ENCODE results near the gene ATG13. TPM values are rescaled to one million over a fixed set of nuclear protein-coding genes. Genes with fewer than 3 reads are reported as not detected.

ATG13 gene
- total RNA-seq, 2 donors from 2014 or later = 96.4 to 130 TPM

GRCh38 chr11:46597609-46598219 is 19.6 kb upstream of the ATG13 start:
- Histone ChIP-seq H3K4me3 (ENCODE audit: low read length) (no peak overlapping the region), H3K9ac (ENCODE audit: extremely low read depth, low read length, poor library complexity, severe bottlenecking) (no peak overlapping the region), H3K9me3 (ENCODE audit: control insufficient read depth, low read length) (no peaks in the 10 kb centered on the region), H3K36me3 (ENCODE audit: control insufficient read depth, insufficient read depth, low read length) (peaks cover 3% of the 10 kb centered on the region), H3K27me3 (ENCODE audit: control insufficient read depth, insufficient read depth, low read length, poor library complexity, severe bottlenecking) (no peaks in the 10 kb centered on the region), H3K4me1 (ENCODE audit: control insufficient read depth, insufficient read depth, low read length) (peaks cover 5% of the 10 kb centered on the region), H3K27ac (ENCODE audit: low read depth, low read length) (no peak overlapping the region)
- H3K27ac Mint-ChIP-seq = no peak overlapping the region
- peaks cover 9% of the 10 kb centered on the region for H3K4me1 Mint-ChIP-seq
- TF ChIP-seq, protein P1, sequence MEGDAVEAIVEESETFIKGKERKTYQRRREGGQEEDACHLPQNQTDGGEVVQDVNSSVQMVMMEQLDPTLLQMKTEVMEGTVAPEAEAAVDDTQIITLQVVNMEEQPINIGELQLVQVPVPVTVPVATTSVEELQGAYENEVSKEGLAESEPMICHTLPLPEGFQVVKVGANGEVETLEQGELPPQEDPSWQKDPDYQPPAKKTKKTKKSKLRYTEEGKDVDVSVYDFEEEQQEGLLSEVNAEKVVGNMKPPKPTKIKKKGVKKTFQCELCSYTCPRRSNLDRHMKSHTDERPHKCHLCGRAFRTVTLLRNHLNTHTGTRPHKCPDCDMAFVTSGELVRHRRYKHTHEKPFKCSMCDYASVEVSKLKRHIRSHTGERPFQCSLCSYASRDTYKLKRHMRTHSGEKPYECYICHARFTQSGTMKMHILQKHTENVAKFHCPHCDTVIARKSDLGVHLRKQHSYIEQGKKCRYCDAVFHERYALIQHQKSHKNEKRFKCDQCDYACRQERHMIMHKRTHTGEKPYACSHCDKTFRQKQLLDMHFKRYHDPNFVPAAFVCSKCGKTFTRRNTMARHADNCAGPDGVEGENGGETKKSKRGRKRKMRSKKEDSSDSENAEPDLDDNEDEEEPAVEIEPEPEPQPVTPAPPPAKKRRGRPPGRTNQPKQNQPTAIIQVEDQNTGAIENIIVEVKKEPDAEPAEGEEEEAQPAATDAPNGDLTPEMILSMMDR (conservative IDR thresholded peaks at IDR 0.05) = no peak
- H3K36me3 Mint-ChIP-seq (ENCODE audit: low read depth) = peaks cover 4% of the 10 kb centered on the region
- no peak for DNase-seq
- H3K4me3 Mint-ChIP-seq = no peak overlapping the region
- no peaks in the 10 kb centered on the region for H3K27me3 Mint-ChIP-seq (ENCODE audit: insufficient read depth)
- H3K9me3 Mint-ChIP-seq = no peaks in the 10 kb centered on the region
- WGBS, 2 experiments (ENCODE audit: insufficient coverage in 1 of 2, insufficient read length in 1 of 2) = 91 to 98% methylated on average over 5 of the region's 6 CpGs

GRCh38 chr11:46599340-46600193 is 17.8 kb upstream of the ATG13 start:
- Histone ChIP-seq H3K4me3 (ENCODE audit: low read length) (no peak overlapping the region), H3K9me3 (ENCODE audit: control insufficient read depth, low read length) (no peaks in the 10 kb centered on the region), H3K36me3 (ENCODE audit: control insufficient read depth, insufficient read depth, low read length) (peaks cover 9% of the 10 kb centered on the region), H3K27me3 (ENCODE audit: control insufficient read depth, insufficient read depth, low read length, poor library complexity, severe bottlenecking) (no peaks in the 10 kb centered on the region), H3K9ac (ENCODE audit: extremely low read depth, low read length, poor library complexity, severe bottlenecking) (no peak overlapping the region), H3K4me1 (ENCODE audit: control insufficient read depth, insufficient read depth, low read length) (peaks cover 2% of the 10 kb centered on the region), H3K27ac (ENCODE audit: low read depth, low read length) (no peak overlapping the region)
- WGBS, 2 experiments (ENCODE audit: insufficient coverage in 1 of 2, insufficient read length in 1 of 2) = 91 to 96% methylated on average over 4 to 8 of the region's 8 CpGs
- H3K27me3 Mint-ChIP-seq (ENCODE audit: insufficient read depth) = no peaks in the 10 kb centered on the region
- H3K9me3 Mint-ChIP-seq = no peaks in the 10 kb centered on the region
- H3K36me3 Mint-ChIP-seq (ENCODE audit: low read depth) = peaks cover 4% of the 10 kb centered on the region
- no peaks in the 10 kb centered on the region for H3K4me1 Mint-ChIP-seq
- TF ChIP-seq, protein P1 (conservative IDR thresholded peaks at IDR 0.05) = no peak
- DNase-seq = no peak
- no peak overlapping the region for H3K27ac Mint-ChIP-seq
- no peak overlapping the region for H3K4me3 Mint-ChIP-seq

DNA sequence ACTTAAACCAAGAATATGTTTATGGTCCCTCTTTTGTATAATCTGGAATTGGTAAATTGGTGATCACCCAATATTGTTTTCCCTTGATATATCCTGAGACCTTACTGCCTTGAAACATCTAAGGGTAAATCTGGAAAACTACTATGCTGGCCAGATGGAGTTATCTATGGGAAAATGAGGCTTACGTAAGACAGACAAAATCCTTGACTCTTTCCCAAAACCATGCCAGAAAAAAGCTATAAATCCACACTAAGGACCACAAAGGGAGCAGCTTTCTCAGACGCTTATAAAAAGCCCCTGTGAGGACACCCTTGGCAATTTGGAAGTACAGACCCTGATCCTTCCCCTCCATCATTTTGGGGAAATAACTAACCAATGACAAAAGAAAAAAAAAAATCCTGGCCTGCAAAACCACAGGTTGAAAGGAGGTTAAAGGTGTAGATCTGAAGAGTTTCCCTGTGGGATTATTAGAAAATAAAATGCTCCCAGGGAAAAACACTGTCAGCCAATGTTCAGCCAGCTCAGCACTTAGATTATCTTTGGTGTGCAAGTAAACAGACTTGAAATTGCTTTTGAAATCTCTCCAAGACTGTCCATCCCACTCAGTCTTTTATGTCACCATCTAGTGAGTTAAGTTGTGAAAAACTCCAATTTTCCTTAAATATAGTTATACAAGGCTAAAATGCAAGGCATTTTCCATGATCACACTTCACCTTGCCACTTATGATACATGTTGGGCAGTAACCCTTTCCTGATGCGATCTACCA is 17.0 kb upstream of the ATG13 start:
- no peaks in the 10 kb centered on the region for H3K9me3 ChIP-seq (ENCODE audit: control insufficient read depth, low read length)
- Mint-ChIP-seq H3K27me3 (ENCODE audit: insufficient read depth) (no peaks in the 10 kb centered on the region), H3K27ac (no peak overlapping the region), H3K9me3 (no peaks in the 10 kb centered on the region), H3K4me1 (no peaks in the 10 kb centered on the region), H3K4me3 (no peak overlapping the region), H3K36me3 (ENCODE audit: low read depth) (peaks cover 4% of the 10 kb centered on the region)
- TF ChIP-seq, protein P1 (conservative IDR thresholded peaks at IDR 0.05) = no peak
- H3K9ac ChIP-seq (ENCODE audit: extremely low read depth, low read length, poor library complexity, severe bottlenecking) = no peak overlapping the region
- peaks cover 9% of the 10 kb centered on the region for H3K36me3 ChIP-seq (ENCODE audit: control insufficient read depth, insufficient read depth, low read length)
- no peaks in the 10 kb centered on the region for H3K27me3 ChIP-seq (ENCODE audit: control insufficient read depth, insufficient read depth, low read length, poor library complexity, severe bottlenecking)
- H3K4me1 ChIP-seq (ENCODE audit: control insufficient read depth, insufficient read depth, low read length) = no peaks in the 10 kb centered on the region
- DNase-seq = no peak
- no peak overlapping the region for H3K27ac ChIP-seq (ENCODE audit: low read depth, low read length)
- WGBS, 2 experiments (ENCODE audit: insufficient coverage in 1 of 2, insufficient read length in 1 of 2) = 86 to 90% methylated on average over 1 to 3 of the region's 3 CpGs
- H3K4me3 ChIP-seq (ENCODE audit: low read length) = no peak overlapping the region

All from endodermal cell (in vitro differentiated cells).